Hematopoietic multipotent progenitor cell treated with erythropoietin and hydrocortisone succinate and interleukin-3 and kit ligand, for 4 days (in vitro differentiated cells): ENCODE measurements around the gene SPINT4.
"Not testable (repeated sequence)": the region's sequence is repeated elsewhere in the genome, so short reads cannot be mapped to it uniquely, and the experiment has no call there.

Experiments used
- DNase-seq: peaks from one replicate; pipeline ENCODE4 v3.0.0-alpha.2; 2015

Gene SPINT4

GRCh38 chr20:45722047-45722446 is at the start of gene SPINT4:
Gene SPINT4, plus strand, starts transcription at chr20:45722347. Its CDS starts 21 bp downstream, at chr20:45722368.
- no peak for DNase-seq

DNA sequence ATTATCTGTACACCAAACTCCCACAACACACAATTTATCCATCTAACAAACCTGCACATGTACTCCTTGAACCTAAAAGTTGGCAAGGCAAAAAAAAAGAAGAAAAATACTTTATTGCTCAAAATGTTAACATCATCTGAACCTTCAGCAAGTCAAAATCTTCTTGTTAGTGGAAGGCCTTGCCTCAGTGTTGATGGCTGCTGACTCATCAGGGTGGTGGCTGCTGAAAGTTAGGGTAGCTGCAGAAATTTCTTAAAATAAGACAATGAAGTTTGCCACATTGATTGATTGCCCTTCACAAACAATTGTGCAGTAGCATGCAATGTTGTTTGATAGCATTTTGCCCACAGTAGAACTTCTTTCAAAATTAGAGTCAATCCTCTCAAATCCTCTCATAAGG is 49.4 kb upstream of the SPINT4 start:
- no peak for DNase-seq

DNA sequence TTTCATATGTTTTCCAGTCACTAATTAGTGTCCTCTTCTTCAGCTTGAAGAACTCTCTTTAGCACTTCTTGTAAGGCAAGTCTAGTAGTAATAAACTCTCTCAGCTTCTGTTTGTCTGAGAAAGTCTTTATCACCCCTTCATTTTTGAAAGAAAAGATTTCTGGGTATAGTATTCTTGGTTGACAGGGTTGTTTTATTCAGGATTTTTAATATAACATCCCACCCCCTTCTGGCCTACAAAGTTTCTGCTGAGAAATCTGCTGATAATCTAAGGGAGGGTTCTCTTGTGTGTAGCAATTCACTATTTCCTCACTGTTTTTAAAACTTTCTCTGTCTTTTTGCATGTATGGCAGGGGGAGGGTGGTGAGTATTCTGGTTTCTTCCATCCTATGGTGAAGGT is 42.5 kb upstream of the SPINT4 start:
- no peak for DNase-seq

DNA sequence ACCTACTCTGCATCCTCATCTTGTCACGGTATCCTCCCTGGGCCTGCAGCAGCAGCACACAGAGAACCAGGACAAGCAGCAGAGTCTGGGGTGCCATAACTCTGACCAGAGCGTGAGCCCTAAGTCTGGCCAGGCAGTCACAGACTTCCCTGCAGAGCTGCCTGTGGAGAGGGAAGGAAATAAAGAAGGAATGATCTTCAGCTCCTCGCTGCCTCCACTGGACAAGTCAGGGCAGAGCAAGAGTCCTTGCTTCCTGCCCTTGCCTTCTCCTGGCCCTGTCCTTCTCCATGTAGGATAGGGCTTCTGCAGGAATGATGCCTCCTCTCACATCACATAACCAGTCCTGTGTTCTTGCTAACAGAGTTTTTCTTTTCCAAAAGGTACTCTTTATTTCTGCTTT is 36.3 kb upstream of the SPINT4 start:
- DNase-seq: no peak

DNA sequence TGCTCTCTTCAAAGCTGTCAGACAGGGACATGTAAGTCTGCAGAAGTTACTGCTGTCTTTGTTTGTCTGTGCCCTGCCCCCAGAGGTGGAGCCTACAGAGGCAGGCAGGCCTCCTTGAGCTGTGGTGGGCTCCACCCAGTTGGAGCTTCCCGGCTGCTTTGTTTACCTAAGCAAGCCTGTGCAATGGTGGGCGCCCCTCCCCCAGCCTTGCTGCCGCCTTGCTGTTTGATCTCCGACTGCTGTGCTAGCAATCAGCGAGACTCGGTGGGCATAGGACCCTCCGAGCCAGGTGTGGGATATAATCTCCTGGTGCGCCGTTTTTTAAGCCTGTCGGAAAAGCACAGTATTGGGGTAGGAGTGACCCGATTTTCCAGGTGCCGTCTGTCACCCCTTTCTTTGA is 28.8 kb upstream of the SPINT4 start:
- DNase-seq: not testable (repeated sequence)

GRCh38 chr20:45695496-45695895 is 26.7 kb upstream of the SPINT4 start:
- no peak for DNase-seq

DNA sequence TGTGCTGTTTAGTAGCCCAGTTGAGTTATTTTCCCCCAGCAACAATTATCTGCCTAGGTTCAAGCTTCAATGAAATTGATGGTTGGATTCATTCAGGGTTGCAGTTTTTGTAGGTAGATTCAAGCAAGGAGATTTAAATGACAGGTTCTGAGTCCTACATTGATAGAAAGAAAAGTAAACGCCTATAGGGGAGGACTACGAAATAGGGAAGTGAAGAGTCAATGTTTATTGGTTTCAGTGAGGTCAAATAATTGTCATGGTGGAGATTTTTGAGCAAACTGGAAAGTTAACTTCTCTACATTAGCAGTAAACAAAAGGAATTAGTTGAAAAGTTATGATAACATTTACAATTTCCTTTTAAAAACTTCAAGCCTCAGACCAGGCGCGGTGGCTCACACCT is 21.0 kb upstream of the SPINT4 start:
- DNase-seq: no peak

GRCh38 chr20:45701873-45702272 is 20.3 kb upstream of the SPINT4 start, which contains the start of gene WFDC13:
Gene WFDC13, plus strand, starts transcription at chr20:45702038. Its CDS starts 86 bp downstream, at chr20:45702124.
- no peak for DNase-seq

DNA sequence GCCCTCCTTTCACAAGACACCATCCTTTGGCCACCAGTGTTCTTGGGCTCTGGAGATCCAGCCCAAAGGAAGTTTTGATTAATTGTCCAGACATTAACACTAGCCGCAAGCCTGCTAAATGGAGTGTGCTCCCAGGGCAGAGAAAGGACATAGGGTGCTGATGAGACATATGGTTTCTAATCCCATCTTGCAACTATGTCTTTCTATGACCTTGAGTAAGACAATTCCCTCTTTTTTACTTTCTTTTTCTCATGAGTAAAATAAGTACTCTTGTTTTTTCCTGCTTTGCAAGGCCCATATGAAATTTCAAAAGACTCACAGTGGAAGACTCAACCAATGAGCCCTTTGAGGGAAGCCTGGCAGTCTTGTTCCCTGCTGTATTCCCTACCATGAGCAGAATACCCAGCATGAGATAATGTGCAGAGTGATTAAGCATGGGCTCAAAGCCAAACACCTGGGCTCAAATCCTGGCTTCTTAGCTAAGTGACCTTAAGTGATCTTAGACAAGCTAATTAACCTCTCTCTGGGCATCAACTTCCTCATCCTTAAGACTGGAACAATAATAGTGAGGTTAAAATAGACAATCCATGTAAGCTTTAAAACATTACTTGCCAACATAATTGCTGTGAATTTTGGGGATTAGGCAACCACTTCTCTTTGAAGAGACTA is 17.0 kb upstream of the SPINT4 start, which contains the start of gene WFDC10B:
Gene WFDC10B, minus strand, starts transcription at position 51 of the 669 bp plus-strand sequence. CDS start 19,027 bp downstream, outside the sequence.
- DNase-seq: no peak

DNA sequence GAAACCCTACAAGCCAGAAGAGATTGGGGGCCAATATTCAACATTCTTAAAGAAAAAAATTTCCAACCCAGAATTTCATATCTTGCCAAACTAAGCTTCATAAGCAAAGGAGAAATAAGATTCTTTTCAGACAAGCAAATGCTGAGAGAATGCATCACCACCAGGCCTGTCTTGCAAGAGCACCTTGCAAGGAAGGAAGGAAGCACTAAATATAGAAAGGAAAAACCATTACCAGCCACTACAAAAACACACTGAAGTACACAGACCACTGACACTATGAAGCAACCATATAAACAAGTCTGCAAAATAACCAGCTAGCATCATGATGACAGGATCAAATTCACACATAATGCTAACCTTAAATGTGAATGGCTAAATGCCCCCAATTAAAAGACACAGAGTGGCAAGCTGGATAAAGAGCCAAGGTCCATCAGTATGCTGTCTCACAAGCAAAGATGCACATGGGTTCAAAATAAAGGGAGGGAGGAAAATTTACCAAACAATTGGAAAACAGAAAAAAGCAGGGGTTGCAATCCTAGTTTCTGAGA is 5.9 kb upstream of the SPINT4 start:
- DNase-seq: not testable (repeated sequence)

DNA sequence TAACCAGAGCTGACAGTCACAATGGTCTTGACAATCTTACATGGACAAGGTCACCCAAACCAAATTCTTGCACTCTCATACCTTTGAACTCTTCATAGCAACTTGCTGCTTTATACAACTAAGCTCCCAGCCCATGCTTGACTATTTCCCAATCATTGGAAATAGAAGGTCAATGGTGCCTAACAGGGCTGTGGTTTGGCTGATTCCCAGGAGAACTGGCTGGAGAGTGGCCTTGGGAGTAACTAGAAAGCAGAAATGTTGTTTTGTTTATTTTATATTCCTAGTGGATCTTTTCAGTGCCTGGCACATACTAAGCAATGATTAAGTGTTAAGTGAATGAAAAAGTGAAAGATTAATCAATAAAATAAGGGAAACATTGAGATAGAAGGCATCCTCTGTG is 3.0 kb downstream of the SPINT4 start:
- no peak for DNase-seq

DNA sequence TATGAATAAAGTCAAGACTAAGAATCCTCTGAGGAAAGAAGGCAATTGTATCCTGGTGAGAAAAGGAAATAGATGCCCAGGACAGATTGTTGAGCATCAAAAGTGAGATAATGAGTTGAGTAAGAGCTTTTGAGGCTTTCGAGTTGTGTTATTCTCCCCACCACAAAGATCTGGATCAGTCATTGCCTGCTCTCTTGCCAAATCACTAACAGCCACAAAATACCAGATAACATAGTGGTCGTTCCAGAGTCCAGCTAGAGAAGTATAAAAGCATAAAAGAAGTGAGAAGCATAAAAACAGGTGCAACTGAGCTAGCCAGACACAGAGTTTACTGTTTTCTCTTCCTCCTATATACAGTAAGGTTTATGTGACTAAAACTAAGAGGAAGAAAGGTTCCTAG is 4.9 kb downstream of the SPINT4 start:
- peak; percentile 79 for DNase-seq

DNA sequence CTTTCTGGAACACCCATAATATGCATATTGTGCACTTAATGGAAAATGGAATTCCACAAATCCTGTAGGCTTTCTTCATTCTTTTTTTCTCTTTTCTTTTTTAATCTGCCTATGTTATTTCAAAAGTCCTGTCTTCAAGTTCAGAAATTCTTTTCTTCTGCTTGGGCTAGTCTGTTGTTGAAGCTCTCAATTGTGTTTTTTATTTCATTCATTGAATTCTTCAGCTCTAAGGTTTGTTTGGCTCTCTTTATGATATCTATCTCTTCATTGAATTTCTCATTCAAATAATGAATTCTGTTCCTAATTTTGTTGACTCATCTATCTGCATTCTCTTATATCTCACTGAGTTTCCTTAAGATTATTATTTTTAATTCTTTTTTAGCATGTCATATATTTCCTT is 10.1 kb downstream of the SPINT4 start:
- DNase-seq: no peak

- DNase-seq: no peak
These were observed 13.4 kb downstream of the SPINT4 start for GRCh38 chr20:45735552-45735951.

GRCh38 chr20:45735988-45736387 is 13.8 kb downstream of the SPINT4 start:
- DNase-seq: no peak

- DNase-seq: no peak
These were observed 20.4 kb downstream of the SPINT4 start for GRCh38 chr20:45742596-45742995.

- DNase-seq: no peak
These were observed 22.9 kb downstream of the SPINT4 start for GRCh38 chr20:45745015-45745414.

- DNase-seq: no peak
These were observed 29.6 kb downstream of the SPINT4 start for GRCh38 chr20:45751721-45752120.

DNA sequence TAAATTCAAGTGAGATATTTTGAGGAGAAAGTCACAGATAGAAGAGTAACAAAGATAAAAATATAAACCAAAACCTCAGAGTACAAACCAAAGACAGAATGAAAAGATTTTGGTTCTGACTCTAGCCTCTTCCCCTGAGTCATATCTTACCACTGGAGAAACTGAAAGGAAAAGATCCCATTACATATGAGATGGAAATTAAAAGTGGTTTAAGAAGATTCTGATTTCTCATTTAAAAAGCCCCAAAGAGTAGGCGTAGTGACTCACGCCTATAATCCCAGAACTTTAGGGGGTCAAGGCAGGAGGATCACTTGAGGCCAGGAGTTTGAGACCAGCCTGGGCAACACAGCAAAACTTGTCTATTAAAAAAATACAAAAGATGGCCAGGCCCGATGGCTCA is 30.6 kb downstream of the SPINT4 start:
- DNase-seq: no peak

DNA sequence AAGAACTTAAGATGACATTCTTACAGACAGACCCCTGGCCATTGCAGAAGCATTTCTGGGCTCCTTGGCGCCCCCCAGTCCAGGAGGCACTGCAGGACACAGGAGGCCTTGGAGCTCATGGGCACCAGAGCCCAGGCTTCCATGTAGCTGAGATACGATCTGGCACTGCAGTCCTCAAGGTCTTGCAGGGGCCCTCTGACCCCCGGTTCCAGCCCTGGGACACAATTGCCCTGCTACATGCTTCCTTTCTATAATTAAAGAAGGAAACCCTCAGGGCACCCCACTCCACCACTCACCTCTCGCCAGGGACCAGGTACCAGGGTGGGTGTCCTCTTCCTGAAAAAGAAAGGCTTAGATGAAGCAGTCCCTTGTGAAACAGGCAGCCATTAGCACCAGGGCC is 35.9 kb downstream of the SPINT4 start:
- no peak for DNase-seq

DNA sequence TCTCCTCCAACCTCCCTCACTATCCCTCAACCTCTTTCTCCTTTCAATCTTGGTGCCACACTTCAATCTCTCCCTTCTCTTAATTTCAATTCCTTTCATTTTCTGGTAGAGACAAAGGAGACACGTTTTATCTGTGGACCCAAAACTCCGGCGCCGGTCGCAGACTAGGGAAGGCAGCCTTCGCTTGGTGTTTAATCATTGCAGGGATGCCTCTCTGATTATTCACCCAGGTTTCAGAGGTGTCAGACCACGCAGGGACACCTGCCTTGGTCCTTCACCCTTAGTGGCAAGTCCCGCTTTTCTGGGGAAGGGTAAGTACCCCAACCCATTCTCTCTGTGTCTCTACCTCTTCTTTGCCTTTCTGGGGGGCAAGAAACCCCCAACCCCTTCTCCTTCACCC is 37.8 kb downstream of the SPINT4 start:
- not testable (repeated sequence) for DNase-seq

DNA sequence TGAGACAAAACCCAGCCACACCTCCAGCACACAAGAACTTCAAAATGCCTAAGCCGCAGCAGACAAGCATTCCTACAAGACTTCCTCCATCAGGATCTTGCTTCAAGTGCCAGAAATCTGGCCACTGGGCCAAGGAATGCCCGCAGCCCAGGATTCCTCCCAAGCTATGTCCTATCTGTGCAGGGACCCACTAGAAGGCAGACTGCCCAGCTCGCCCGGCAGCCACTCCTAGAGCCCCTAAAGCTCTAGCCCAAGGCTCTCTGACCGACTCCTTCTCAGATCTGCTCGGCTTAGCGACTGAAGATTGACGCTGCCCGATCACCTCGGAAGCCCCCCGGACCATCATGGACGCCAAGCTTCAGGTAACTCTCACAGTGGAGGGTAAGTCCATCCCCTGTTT is 39.8 kb downstream of the SPINT4 start:
- not testable (repeated sequence) for DNase-seq

DNA sequence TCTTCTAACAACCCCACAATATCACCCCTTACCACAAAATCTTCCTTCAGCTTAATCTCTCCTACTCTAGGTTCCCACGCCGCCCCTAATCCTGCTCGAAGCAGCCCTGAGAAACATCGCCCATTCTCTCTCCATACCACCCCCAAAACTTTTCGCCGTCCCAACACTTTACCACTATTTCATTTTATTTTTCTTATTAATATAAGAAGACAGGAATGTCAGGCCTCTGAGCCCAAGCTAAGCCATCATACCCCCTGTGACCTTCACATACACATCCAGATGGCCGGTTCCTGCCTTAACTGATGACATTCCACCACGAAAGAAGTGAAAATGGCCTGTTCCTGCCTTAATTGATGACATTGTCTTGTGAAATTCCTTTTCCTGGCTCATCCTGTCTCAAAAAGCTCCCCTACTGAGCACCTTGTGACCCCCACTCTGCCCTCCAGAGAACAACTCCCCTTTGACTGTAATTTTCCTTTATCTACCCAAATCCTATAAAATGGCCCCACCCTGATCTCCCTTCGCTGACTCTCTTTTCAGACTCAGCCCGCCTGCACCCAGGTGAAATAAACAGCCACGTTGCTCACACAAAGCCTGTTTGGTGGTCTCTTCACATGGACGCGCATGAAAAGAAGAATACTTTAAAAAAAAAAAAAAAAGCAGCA is 42.6 kb downstream of the SPINT4 start:
- not testable (repeated sequence) for DNase-seq

GRCh38 chr20:45765307-45765875 is 43.2 kb downstream of the SPINT4 start:
- DNase-seq: no peak
